Measurements from ENCODE around the gene ESR2. TPM values are rescaled to one million over a fixed set of nuclear protein-coding genes. Genes with fewer than 3 reads are reported as not detected.
"Not testable (repeated sequence)": the region's sequence is repeated elsewhere in the genome, so short reads cannot be mapped to it uniquely, and the experiment has no call there.

Gene ESR2
- polyA plus RNA-seq, 4 donors = 0.51 to 0.91 (median 0.84) TPM

DNA sequence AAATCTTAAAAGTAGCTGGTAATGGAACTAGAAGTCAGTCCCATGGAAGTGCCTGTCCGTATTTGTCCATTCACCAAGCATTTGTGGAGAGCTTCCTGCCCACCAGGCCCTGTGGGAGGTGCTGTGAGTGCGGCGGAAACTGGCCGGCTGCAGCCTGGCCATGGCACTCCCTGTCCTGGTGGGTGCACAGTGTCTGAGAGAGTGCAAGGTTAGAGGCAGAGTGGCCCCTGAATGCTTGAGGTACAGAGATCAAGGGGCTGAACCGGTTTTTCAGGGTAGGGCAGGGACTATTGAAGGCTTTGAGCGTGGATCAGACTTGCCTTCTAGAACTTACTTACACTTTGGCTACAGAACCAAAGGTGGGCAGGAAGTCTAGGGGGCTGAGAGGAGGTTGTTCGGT, 92.9 kb downstream of the ESR2 start:
- no peak for DNase-seq (ENCODE audit: low read depth in 4 of 4, low spot score in 3 of 4)

DNA sequence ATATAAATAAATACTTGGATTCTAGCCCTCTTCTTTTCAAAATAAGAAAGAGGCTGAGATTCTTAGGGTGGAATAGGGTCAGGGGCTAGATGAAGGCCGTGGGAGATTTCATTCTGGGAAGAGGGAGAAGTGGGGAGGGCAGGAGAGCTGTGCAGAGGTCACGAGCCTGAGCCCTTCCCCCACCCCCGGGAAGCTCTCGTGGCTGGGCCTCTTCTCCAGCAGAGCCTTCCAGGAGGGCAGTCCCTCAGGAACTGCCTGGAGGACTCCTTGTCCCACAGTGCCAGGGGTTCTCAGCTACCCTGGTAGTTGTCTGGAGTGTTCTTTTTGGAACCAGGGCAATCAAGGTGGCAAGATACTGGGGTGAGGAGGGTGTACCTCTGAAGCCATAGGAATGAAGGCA, 94.0 kb downstream of the ESR2 start:
- no peak for DNase-seq (ENCODE audit: low read depth in 4 of 4, low spot score in 3 of 4)

DNA sequence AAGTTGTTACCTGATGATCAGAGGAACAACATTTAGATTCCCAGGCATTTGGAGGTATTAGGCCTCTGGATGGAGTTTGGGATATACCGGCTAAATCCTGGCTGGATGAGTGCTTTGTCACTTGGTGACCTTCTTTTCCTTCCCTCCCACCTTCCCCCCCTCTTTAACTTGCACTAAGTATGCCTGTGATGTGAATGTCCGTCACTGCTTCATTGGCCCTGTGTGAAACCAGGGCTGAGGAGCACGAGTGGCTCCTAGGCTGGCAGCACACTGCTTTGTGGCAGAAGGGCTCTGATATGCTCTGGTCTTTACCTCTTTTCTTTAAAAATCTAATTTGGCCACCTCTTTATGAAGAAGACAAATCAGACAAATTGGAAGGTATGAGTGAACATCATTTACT, 95.7 kb downstream of the ESR2 start:
- DNase-seq (ENCODE audit: low read depth in 4 of 4, low spot score in 3 of 4) = no peak

DNA sequence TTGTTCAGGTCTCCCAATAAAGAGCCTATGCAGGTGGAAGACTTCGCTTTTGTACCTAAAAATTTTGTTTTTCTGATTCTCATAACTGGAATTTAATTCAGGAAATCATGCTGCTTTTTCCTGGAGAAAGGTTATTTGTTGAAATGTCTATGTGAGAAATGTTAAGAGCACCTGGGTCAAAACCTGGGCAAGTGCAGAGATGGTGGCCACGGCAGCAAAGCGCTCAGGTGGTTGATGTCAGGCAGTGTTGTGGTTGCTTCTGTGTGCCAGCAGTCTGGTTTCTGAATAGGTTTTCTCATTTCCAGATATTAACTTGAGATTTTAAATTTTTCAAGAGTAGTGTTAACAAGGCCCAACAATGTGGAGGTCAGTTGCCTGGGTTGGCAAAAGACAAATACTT, 96.2 kb downstream of the ESR2 start:
- no peak for DNase-seq (ENCODE audit: low read depth in 4 of 4, low spot score in 3 of 4)

DNA sequence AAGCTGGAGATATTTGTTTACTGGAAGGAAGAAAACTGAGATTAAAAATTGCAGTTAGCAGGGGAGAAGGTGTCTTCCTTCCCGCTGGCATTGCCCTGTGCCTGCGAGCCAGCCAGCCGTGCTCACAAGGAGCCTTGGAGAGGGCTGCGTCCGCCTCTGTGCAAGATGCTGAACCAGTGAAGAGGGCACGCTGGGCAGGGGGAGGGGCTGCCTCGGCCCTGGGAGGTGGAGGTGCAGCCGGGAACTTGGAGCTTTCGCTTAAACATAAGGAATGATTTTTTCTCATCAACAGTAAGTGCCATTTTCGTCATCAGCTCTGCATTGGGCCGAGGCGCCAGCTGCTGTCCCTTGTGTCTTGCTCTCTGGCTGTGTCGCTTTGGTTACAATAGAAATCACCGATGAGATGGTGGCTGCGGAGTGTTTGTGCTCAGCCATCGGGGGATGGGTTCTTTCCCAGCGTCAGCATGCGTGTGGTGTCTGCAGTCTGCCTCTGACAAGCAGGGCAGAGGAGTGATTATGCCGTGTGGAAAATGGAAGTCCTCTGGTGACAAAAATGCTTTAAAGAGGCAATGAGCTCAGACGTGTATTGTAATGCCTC, 97.3 kb downstream of the ESR2 start:
- DNase-seq (ENCODE audit: low read depth in 4 of 4, low spot score in 3 of 4) = peak in 2 of 4 donors; percentile 42

DNA sequence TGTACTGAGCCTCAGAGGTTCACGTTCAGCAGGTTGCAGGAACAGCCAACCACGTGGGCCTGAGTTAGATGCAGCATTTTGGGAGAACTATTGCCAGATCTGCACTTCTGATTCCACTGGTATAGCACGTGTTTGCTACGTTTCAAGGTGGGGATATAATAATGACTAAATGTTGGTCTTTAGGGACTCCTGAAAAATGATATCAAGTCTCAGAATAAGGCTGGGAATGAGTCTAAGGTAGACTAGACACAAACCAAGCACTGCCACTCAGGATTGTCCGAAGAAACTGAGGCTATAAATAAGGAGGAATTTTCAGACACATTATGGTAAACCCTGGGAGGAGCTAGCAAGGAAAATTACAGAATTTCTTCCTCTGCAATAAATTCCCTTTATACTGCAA, 98.1 kb downstream of the ESR2 start:
- no peak for DNase-seq (ENCODE audit: low read depth in 4 of 4, low spot score in 3 of 4)

DNA sequence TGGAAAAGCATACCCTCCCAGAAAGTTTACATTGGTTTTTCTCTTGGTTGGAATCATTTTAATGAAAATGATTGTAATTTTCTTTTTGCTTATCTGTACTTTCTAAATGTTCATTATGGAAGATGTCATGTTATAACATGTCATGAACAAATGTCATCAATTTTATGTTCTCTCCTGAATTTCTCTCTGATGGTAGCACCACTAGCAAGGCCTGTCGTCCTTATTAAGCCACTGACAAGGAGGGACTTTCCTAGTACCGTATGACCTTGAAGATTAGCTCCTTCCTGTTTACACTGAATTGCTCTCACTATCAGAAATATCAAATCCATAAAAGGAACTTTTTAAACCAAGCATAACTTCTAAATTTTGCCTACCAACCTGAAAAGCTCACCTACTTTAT, 99.0 kb downstream of the ESR2 start:
- no peak for DNase-seq (ENCODE audit: low read depth in 4 of 4, low spot score in 3 of 4)

DNA sequence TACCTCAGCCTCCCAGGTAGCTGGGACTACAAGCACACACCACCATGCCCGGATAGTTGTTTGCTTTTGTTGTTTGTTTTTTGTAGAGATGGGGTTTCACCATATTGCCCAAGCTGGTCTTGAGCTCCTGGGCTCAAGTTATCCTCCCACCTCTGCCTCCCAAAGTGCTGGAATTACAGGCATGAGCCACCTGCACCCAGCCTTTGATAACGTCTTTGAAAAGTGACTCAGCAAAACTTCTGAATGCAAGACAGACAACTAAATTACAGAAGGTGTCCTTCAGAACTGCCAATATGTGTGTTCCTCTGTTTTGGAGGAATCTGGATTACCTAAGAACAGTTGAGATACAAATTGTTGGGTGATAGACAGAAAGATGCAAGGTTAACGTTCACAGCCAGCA, 99.8 kb downstream of the ESR2 start:
- DNase-seq (ENCODE audit: low read depth in 4 of 4, low spot score in 3 of 4) = no peak

DNA sequence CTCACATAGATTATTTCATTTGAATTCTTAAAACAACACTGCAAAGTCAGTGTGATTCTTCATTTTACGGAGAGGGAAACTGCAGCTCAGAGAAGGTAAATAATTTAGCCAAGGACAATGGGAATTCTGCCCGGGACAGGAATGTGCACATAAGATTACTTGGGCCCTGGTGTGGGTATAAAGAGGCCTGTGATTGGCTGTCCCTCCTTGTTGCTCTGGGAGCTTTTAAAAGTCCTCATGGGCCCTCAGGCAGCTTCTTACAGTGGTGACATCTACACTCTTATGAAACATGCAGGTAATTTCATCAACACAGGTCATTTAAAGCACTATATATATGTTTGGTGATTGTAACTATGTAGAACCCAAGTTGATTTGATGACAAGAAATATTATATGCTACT, 100.3 kb downstream of the ESR2 start:
- DNase-seq (ENCODE audit: low read depth in 4 of 4, low spot score in 3 of 4) = no peak

DNA sequence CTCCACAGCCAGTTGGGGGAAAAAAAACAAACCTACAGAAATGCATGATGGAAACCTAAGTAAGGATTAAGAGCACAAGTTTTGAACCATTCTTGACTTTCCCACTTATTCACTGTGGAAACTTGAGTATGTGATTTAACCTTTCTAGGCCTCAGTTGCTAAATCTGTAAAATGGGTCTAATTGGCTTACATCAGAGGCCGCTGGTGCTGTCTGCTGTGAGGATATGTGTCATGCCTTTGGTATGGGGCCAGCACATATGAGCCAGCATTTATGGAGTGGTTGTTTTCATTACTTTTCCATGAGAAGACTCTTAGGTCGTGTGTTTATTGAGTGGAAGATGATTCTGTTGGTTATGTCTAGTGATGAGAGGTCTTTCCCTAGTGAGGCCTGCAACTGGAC, 102.4 kb downstream of the ESR2 start:
- DNase-seq (ENCODE audit: low read depth in 4 of 4, low spot score in 3 of 4) = no peak

DNA sequence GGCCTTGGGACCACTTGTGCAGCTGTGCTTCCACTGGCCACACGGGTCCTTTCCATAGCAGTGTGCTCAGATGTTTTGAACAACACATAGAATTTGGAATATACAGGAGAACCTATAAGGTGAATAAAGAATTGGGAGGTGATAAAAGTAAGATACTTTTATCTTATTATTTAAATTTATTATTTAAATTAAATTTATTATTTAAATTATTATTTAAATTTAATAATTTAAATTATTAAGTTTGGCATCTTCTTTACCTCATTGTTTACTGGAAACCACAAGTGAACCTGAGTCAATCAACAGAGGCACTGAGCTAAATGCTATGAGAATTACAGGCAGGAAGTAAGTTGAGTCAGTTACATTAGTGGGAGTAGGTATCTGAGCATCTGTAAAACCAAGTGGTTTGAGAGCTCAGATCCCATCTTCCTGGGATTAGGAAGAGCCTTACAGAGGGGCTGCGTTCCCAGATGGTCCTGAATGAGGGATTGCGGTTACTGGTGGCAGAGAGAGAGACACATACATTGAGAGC, 103.1 kb downstream of the ESR2 start:
- DNase-seq (ENCODE audit: low read depth in 4 of 4, low spot score in 3 of 4) = no peak

DNA sequence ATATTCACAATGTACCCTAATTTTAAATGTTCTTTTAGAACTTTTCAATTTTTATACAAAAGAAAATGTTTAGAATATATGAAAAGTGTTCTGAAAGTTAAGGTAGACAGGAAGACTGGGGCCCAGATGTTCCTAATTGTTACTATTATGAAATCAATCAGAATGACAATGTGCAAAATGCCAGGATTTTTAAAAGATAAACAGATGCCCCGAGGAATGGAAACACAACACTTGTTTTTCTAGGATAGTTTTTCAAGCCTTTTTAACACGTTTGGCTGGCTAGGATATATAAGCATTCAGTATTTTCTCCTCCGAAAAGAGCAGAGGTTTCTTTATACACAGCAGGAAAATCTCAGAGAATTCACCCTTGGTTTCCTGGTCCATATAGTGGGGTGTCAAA, 106.8 kb downstream of the ESR2 start:
- DNase-seq (ENCODE audit: low read depth in 4 of 4, low spot score in 3 of 4) = no peak

DNA sequence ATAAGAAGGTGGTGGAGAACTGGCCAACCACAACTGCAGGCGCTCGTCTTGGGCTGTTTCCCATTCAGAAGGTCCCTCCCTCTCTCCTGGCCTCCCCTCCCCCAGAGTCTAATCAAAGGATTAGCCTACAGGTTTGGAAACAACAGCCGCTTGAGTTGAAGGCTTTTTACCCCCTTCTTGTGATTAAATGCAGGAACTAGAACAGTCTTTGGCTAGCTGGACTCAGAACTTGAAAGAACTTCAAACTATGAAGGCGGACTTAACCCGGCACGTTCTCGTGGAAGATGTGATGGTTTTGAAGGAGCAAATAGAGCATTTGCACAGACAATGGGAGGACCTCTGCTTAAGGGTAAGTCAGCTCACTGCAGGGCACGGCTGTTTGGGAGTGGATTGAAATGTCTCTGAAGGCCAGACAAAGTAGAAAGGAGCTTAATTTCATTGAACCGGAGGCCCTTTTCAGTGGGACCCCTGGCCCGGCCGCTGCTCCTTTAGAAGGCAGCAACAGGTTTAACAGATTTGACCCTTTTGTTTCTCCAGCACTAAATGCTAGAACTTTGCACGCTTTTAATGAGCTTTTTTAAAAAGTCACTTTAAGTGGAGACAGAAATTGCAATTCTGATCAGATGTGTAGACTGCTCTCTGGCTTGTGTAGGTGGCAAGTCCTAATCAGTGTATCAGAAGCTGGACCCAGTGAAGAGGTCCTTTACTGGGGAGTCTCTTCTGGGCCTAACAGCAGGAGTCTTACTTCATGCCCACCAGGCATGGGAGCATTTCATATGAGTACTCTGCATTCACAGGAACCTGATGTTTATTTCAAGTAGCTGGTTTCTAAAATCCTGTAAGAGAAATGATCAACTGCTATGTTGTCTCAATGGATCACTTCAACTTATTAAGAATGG, 107.7 kb downstream of the ESR2 start:
- no peak for DNase-seq (ENCODE audit: low read depth in 4 of 4, low spot score in 3 of 4)

DNA sequence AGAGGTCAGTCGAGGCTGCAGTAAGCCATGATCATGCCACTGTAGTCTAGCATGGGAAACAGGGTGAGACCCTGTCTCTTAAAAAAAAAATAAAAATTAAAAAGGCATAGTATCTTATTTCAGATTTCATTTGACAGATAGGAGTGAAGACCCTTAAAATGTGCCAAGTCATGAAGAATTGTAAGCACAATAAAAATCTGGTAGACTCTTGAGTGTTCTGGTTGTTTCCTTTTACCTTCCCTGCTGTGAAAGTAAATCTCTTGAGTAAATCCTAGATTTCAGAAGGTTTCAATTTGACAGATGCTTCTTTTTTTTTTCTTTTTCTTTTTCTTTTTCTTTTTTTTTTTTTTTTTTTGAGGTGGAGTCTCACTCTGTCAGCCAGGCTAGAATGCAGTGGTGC, 109.0 kb downstream of the ESR2 start:
- no peak for DNase-seq (ENCODE audit: low read depth in 4 of 4, low spot score in 3 of 4)

DNA sequence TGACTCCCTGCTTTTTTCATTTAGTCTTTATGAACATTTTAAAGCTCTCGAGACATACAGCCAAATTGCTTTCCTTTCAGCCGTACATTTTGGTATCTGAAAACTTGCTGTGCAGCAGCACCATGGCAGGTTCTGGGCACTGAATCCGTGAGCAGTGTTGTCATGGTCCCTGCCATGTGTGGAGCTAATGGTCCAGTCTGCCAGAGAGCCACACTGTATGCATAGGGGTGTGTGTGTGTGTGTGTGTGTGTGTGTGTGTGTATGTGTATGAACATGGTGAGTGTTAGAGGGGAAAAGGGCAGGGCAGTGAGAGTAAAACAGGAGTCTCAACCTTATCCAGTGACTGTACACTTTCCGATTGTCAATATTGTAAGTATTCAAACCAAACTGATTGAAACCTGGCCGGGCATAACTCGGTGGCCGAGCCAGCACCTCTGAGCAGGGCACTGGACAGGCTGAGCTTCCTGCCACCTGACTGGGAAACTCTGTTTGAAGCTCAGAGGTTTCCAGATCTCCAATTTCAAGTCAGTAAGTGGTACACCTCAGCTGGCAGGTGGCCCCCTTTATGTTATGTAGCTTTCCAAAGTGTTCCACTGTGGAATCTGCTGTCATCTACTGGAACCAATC, 110.0 kb downstream of the ESR2 start:
- no peak for DNase-seq (ENCODE audit: low read depth in 4 of 4, low spot score in 3 of 4)

DNA sequence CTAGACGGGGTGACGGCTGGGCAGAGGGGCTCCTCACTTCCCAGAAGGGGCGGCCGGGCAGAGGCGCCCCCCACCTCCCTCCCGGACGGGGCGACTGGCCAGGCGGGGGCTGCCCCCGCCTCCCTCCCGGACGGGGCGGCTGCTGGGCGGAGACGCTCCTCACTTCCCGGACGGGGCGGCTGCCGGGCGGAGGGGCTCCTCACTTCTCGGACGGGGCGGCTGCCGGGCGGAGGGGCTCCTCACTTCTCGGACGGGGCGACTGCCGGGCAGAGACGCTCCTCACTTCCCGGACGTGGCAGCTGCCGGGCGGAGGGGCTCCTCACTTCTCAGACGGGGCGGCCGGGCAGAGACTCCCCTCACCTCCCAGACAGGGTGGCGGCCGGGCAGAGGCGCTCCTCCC, 111.3 kb downstream of the ESR2 start:
- not testable (repeated sequence) for DNase-seq (ENCODE audit: low read depth in 4 of 4, low spot score in 3 of 4)

DNA sequence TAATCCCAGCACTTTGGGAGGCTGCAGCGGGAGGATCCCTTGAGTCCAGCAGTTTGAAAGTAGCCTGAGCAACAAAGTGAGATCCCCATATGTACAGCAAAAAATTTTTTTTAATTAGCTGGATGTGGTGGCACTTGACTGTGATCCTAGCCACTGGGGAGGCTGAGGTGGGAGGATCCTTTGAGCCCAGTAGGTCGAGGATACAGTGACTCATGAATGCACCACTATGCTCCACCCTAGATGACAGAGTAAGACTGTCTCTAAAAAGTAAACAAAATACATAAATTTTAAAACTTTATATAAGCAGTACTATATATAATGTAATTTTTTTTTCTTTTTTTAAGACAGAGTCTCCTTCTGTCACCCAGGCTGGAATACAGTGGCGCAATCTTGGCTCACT, 115.4 kb downstream of the ESR2 start:
- no peak for DNase-seq (ENCODE audit: low read depth in 4 of 4, low spot score in 3 of 4)

DNA sequence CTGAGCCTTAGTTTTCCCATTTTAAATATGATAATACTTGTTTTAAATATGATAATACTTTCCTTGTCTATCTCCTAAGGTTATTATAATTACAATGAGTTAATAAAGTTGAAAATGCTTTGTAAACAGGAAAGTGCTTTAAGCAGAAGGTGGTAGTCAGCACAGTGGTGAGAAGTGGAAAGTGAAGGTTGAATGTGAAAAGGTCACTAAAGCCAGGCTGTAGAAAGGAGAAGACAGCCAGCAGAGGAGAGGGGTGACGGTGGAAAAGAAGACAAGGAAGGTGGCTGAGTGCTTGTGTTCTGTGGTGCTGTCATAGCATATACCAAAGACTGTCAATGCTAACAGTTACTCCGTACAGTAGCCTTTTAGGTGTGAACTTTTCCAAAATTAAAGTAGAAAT, 117.8 kb downstream of the ESR2 start:
- no peak for DNase-seq (ENCODE audit: low read depth in 4 of 4, low spot score in 3 of 4)

DNA sequence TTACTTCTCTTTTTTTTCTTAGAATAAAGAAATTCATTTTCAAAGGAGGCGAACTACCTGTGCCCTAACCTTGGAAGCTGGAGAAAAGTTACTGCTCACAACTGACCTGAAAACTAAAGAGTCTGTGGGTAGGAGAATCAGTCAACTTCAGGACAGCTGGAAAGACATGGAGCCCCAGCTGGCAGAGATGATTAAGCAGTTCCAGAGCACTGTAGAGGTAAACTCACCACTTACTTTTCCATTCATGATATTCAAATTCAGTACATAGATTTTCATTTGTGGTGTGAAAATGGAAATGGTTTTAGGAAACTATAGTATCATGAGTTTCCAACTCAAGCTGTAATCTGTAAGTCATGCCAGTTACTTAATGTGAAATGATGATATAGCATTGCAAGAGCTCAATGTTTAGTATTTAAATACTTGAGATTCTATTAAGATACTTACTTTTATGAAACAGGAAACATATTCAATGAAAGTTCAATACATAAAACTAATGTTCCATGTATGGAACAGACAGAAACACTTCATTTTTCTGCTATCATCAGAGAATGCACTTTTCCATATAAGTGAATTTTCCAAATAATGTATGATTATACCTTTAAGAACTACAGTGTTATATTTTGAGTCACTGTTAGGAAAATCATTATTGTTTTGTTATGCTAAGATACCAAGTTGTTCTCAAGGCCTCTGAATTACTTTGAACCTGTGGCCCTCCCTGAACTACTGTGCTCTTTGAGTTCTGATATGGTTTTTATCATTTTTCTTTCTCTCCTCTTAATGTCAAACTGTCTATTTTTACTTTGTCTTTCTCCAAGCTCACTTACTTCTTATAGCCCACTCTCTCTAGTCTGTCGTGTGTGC, 119.0 kb downstream of the ESR2 start:
- no peak for DNase-seq (ENCODE audit: low read depth in 4 of 4, low spot score in 3 of 4)

DNA sequence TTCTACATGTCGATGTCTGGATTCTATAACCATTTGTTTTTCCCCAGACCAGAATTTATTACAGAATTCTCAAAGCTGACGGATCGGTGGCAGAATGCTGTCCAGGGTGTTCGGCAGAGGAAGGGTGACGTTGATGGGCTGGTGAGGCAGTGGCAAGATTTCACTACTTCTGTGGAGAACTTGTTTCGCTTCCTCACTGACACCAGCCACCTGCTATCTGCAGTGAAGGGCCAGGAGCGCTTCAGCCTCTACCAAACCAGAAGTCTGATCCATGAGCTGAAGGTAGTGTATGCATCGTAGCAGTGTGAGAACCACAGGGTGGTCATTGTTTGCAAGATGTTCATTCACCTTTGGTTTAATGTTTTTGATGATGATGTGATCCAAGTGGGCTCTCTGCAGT, 124.0 kb downstream of the ESR2 start:
- DNase-seq (ENCODE audit: low read depth in 4 of 4, low spot score in 3 of 4) = no peak

DNA sequence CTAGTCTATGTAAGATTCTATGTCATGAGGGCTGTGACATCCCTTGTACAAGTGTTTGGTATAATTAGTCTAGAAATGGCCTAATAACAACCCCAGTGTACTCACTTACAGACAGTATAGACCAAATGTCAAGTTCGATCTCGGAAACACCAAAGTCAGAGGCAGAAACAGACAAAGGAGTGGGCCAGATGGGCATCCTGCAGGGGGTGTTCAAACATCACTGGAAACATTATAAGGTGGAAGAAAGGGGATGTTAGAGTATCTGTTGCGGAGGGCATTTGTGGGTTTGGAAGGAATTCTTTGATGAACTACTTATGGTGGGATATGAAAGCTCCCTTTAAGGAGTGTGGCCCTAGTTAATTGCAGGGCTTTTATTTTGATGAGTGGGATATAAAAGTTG, 134.6 kb downstream of the ESR2 start:
- DNase-seq (ENCODE audit: low read depth in 4 of 4, low spot score in 3 of 4) = no peak
